AG04450 (cell line): Measurements from ENCODE around the gene GYG2. TPM values are rescaled to one million over a fixed set of nuclear protein-coding genes. Genes with fewer than 3 reads are reported as not detected.

Experiments
- CTCF ChIA-PET: fragments of 300-600, 350-600 bp; formaldehyde crosslinking; extraction: SDS; loops from one replicate; lab custom pipeline; 2022; ENCODE audit warnings: antibody characterized with exemption, inconsistent platforms; lab: Charles Lee
- POLR2A ChIA-PET: fragments of 350-600 bp; formaldehyde crosslinking; extraction: SDS; loops from one replicate; lab custom pipeline; 2021; ENCODE audit warnings: antibody characterized with exemption, inconsistent platforms; lab: Yijun Ruan, JAX
- DNase-seq: peaks from one replicate; pipeline ENCODE4 v3.0.0-alpha.2; 2011; ENCODE audit warnings: low read depth, low spot score
- H3K27ac ChIP-seq: one replicate; pipeline ENCODE4 v1.5.1; 2012; ENCODE audit warnings: low read depth, low read length, control low read depth
- H3K27me3 ChIP-seq: one replicate; pipeline ENCODE4 v1.6.0; 2012; ENCODE audit warnings: low read length; ENCODE audit not compliant: control insufficient read depth, insufficient read depth
- H3K4me3 ChIP-seq: 2 replicates; pipeline ENCODE4 v1.5.1; 2011; ENCODE audit warnings: mild to moderate bottlenecking, low read depth, low read length, control low read depth
- H3K9me3 ChIP-seq: 2 replicates; pipeline ENCODE4 v1.5.1; 2012; ENCODE audit warnings: low read length; ENCODE audit not compliant: control insufficient read depth, insufficient read depth
- polyA plus RNA-seq: library from polyadenylated mRNA; depleted of rRNA; stranded (reverse); fragments of >200 nt; gene quantifications from 2 replicates; pipeline ENCODE4 v1.2.3, GENCODE V29; 2011
- TF ChIP-seq, protein P1 (sequence below): IDR thresholded peaks from 2 replicates; pipeline ENCODE4 v1.5.1; 2011; ENCODE audit warnings: low read depth, low read length, control low read depth, inconsistent platforms

GYG2 gene
- polyA plus RNA-seq, 1 experiment = 19.6 TPM

DNA sequence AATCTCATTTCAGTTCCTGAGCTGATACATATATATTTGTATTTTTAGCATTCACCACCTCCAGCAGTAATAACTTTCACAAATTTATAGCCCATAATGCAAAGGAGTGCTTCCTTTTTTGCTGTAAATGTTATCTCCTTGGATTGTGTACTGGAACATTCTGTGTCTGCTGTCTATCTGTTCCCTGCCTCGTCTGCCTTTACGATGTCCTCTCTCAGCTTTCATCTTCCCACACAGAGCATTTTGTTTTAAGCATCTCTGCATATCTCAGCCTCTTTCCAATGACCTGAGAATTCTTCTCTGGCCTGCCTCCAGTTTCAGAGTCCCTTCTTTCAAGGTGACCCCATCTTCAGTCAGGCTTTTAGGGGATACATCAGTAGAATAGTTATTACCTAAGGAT, 43.1 kb downstream of the GYG2 start:
- H3K4me3 ChIP-seq = no peak overlapping the region
- no peaks in the 10 kb centered on the region for H3K9me3 ChIP-seq
- no peak for DNase-seq
- TF ChIP-seq, protein P1, sequence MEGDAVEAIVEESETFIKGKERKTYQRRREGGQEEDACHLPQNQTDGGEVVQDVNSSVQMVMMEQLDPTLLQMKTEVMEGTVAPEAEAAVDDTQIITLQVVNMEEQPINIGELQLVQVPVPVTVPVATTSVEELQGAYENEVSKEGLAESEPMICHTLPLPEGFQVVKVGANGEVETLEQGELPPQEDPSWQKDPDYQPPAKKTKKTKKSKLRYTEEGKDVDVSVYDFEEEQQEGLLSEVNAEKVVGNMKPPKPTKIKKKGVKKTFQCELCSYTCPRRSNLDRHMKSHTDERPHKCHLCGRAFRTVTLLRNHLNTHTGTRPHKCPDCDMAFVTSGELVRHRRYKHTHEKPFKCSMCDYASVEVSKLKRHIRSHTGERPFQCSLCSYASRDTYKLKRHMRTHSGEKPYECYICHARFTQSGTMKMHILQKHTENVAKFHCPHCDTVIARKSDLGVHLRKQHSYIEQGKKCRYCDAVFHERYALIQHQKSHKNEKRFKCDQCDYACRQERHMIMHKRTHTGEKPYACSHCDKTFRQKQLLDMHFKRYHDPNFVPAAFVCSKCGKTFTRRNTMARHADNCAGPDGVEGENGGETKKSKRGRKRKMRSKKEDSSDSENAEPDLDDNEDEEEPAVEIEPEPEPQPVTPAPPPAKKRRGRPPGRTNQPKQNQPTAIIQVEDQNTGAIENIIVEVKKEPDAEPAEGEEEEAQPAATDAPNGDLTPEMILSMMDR = no peak
- no peak overlapping the region for H3K27ac ChIP-seq
- ChIA-PET CTCF (no interaction called here), POLR2A (no interaction called here)
- no peaks in the 10 kb centered on the region for H3K27me3 ChIP-seq

GRCh38 chrX:2872671-2873277, 44.0 kb downstream of the GYG2 start:
- TF ChIP-seq, protein P1 = no peak
- Histone ChIP-seq H3K4me3 (no peak overlapping the region), H3K9me3 (no peaks in the 10 kb centered on the region), H3K27ac (no peak overlapping the region), H3K27me3 (no peaks in the 10 kb centered on the region)
- no peak for DNase-seq
- CTCF ChIA-PET = no interaction called here
- POLR2A ChIA-PET = no interaction called here

DNA sequence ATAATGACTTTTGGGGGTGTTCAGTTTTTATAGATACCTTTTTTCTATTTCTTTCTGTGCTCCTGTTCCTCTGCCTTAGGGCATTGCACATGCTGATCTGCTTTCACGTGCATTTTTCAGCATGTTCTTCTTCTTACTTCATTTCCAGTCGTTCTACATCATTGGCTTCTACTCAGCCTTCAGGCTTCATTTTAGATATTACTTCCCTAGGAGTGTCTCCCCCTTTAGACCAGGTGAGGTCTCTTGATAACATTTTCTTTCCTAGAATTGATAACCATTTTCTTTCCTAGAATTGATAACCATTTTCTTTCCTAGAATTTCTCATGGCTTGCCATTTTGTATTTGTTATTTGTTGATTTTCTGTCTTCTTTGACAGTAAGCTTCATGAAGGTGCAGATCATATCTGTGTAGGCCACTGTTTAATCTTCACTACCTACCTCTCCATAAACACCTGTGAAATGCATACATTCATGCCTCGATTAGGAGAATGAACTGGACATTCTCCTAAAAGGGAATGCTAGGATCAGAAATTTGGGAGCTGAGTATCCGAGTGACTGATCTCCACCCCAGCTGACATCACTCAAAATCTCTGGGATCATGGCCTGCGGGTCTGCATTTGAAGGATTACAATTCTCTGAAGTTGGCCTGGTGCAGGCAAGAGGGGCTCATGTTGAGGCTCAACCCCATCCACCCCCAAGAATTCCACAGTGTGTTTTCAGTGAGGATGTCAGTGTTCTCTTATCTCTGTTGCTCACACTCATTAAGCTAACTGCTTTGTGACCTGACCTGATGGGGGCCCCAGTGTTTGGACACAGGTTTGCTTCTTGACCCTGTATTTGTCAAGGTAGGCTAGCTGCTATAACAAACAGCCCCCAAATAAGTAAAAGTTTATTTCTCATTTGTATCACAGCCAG, 45.7 kb downstream of the GYG2 start:
- H3K4me3 ChIP-seq = no peak overlapping the region
- no peaks in the 10 kb centered on the region for H3K9me3 ChIP-seq
- H3K27ac ChIP-seq = no peak overlapping the region
- ChIA-PET CTCF (interaction anchor here (1.6 kb wide), 1 partner anchor 9 kb away, joined by 5 read pairs; no protein-coding TSS in a partner anchor), POLR2A (no interaction called here)
- DNase-seq = no peak
- H3K27me3 ChIP-seq = no peaks in the 10 kb centered on the region
- TF ChIP-seq, protein P1 = no peak

- TF ChIP-seq, protein P1 = no peak
- Histone ChIP-seq H3K9me3 (no peaks in the 10 kb centered on the region), H3K27me3 (no peaks in the 10 kb centered on the region), H3K27ac (no peak overlapping the region), H3K4me3 (no peak overlapping the region)
- DNase-seq = no peak
- CTCF ChIA-PET = interaction anchor here (0.6 to 1.6 kb wide), 7 partner anchors 10 to 848 kb away, joined by 3 to 12 read pairs (median 5); no protein-coding TSS in a partner anchor
- POLR2A ChIA-PET = interaction anchor here (0.6 kb wide), 1 partner anchor 560 kb away, joined by 9 read pairs; no protein-coding TSS in a partner anchor
These were observed 46.4 kb downstream of the GYG2 start for GRCh38 chrX:2875136-2875481.
